ENCODE measurements around the gene SERPINB4. TPM values are rescaled to one million over a fixed set of nuclear protein-coding genes. Genes with fewer than 3 reads are reported as not detected.

Gene SERPINB4
- total and polyA plus RNA-seq, 2 donors (not counting 1 experiment from before 2014, with no cell fraction given), result not detected

DNA sequence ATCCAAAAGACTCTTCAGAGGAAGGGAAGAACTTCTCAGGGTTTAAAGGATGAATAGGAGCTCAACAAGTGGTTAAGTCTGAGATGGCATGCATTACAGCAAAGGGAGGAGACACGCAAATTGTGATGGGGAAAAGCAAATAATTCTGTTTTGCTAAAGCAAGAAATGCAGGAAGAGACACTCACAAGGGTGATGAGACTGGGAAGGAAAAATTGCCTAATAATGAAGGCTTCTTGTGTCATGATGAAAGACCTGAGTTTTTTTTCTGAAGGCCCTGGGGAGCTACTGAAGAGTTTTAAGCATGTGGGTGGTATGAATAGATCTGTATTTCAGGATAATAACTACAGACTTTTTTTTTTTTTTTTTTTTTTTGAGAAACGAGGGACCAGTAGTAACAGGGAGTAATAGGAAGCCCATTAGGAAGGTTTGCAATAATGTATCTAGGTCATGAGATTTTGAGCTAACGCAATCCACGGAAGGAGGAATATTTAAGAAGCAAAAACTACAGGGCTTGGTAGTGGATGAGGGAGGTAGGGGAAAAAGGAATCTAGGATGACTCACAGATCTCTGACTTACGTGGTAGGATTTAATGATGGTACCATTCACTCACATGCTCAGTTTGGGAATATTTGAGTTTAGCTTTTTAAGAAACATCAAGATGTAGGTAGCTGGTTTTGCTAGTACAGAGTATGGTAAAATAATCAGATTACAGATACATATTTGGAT is 33.6 kb upstream of the SERPINB4 start:
- TF ChIP-seq, protein P1, sequence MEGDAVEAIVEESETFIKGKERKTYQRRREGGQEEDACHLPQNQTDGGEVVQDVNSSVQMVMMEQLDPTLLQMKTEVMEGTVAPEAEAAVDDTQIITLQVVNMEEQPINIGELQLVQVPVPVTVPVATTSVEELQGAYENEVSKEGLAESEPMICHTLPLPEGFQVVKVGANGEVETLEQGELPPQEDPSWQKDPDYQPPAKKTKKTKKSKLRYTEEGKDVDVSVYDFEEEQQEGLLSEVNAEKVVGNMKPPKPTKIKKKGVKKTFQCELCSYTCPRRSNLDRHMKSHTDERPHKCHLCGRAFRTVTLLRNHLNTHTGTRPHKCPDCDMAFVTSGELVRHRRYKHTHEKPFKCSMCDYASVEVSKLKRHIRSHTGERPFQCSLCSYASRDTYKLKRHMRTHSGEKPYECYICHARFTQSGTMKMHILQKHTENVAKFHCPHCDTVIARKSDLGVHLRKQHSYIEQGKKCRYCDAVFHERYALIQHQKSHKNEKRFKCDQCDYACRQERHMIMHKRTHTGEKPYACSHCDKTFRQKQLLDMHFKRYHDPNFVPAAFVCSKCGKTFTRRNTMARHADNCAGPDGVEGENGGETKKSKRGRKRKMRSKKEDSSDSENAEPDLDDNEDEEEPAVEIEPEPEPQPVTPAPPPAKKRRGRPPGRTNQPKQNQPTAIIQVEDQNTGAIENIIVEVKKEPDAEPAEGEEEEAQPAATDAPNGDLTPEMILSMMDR (IDR thresholded peaks at IDR 0.05), result no peak
- TF ChIP-seq EZH2 (IDR thresholded peaks at IDR 0.05; ENCODE audit: borderline replicate concordance, insufficient read depth, low read depth, low read length, poor library complexity, severe bottlenecking), result no peak

DNA sequence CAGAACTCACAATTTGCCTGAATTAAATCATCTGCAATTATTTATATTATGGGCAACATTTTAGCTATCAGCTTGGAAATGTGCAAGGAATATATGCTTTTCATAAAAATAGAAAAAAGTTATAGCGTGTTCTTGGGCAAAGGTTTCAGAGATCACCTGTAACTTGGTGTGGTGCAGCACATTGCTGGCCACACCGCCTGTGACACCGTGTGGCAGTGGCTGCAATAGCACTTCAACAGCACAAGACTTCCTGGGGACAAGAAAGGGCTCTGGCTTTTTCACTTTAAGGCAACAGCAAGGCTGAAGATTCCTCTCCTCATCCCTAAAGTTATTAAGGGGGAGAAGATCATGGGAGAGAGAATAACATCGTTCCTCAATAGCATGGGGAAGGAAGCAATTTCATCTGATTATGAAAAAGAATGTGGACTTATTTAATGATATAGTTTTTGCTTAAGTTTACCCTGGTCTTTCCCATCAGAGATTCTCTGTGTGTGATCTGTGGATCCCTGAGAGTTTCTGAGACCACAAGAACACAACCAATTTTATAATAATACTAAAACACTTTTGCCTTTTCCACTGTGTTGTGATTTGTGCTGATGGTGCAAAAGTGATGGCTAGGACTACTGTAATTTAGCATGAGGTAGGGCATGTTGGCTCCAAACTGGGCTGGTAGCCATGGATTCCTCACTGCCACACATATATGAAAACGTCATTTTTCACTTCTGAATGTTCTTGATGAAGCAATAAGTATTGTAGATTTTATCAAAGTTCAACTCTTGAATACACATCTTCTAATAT is 32.7 kb upstream of the SERPINB4 start:
- Histone ChIP-seq H3K4me2 (replicated peaks; ENCODE audit: low read depth, low read length, poor library complexity, severe bottlenecking) (no peak overlapping the region), H3K4me1 (ENCODE audit: control insufficient read depth in 2 of 2, insufficient read depth in 2 of 2, low read length in 2 of 2) (no peaks in the 10 kb centered on the region), H3K9me3 (ENCODE audit: control extremely low read depth in 1 of 3, control insufficient read depth in 2 of 3, insufficient read depth in 1 of 3, low read length in 2 of 3) (no peaks in the 10 kb centered on the region), H3K27ac (ENCODE audit: low read length in 2 of 2) (no peak overlapping the region), H3K9ac (ENCODE audit: low read length) (no peak overlapping the region), H4K20me1 (ENCODE audit: control insufficient read depth, insufficient read depth, low read length, poor library complexity, severe bottlenecking) (no peaks in the 10 kb centered on the region), H3K4me3 (ENCODE audit: control extremely low read depth in 1 of 5, extremely low read depth in 1 of 5, insufficient read depth in 1 of 5, low read depth in 2 of 5, low read length in 4 of 5) (no peak overlapping the region), H3K27me3 (replicated peaks in 1 of 4; ENCODE audit: control extremely low read depth in 1 of 4, control insufficient read depth in 3 of 4, insufficient read depth in 4 of 4, low read length in 3 of 4) (no peaks in the 10 kb centered on the region), H3K79me2 (ENCODE audit: control insufficient read depth, insufficient read depth, low read length) (no peaks in the 10 kb centered on the region), H3K36me3 (replicated peaks in 1 of 2; ENCODE audit: control extremely low read depth in 1 of 2, control insufficient read depth in 1 of 2, extremely low read depth in 1 of 2, insufficient read depth in 2 of 2, low read length in 1 of 2) (no peaks in the 10 kb centered on the region), H2AFZ (ENCODE audit: insufficient read depth, low read depth, low read length, poor library complexity, severe bottlenecking) (no peak overlapping the region)
- H3K4me1 Mint-ChIP-seq, result no peaks in the 10 kb centered on the region
- no peak for DNase-seq
- intact Hi-C loops (cut with micrococcal nuclease), result no loop called here
- WGBS (ENCODE audit: insufficient coverage), result 32% methylated on average over 3 of the region's 5 CpGs
- no peak overlapping the region for H3K4me3 Mint-ChIP-seq
- TF ChIP-seq EZH2 (IDR thresholded peaks at IDR 0.05; ENCODE audit: borderline replicate concordance, insufficient read depth, low read depth, low read length, poor library complexity, severe bottlenecking), result no peak
- TF ChIP-seq, protein P1 (IDR thresholded peaks at IDR 0.05), result no peak
- POLR2A ChIA-PET, result no interaction called here
- no peaks in the 10 kb centered on the region for H3K9me3 Mint-ChIP-seq (ENCODE audit: insufficient read depth)
- H3K27me3 Mint-ChIP-seq, result peaks cover 8% of the 10 kb centered on the region
- ATAC-seq (ENCODE audit: low read depth), result no peak
- no peak overlapping the region for H3K27ac Mint-ChIP-seq
- CTCF ChIA-PET, result no interaction called here

More for the DNA sequence above, 33.6 kb upstream of the SERPINB4 start:
- H3K4me1 ChIP-seq (ENCODE audit: control insufficient read depth in 2 of 2, insufficient read depth in 2 of 2, low read length in 2 of 2), result no peaks in the 10 kb centered on the region
- WGBS (ENCODE audit: insufficient coverage), result 88% methylated on average over 4 of the region's 5 CpGs
- H4K20me1 ChIP-seq (ENCODE audit: control insufficient read depth, insufficient read depth, low read length, poor library complexity, severe bottlenecking), result no peaks in the 10 kb centered on the region
- no peaks in the 10 kb centered on the region for H3K36me3 ChIP-seq (replicated peaks in 1 of 2; ENCODE audit: control extremely low read depth in 1 of 2, control insufficient read depth in 1 of 2, extremely low read depth in 1 of 2, insufficient read depth in 2 of 2, low read length in 1 of 2)
- no peaks in the 10 kb centered on the region for H3K27me3 ChIP-seq (replicated peaks in 1 of 4; ENCODE audit: control extremely low read depth in 1 of 4, control insufficient read depth in 3 of 4, insufficient read depth in 4 of 4, low read length in 3 of 4)
- Mint-ChIP-seq H3K9me3 (ENCODE audit: insufficient read depth) (no peaks in the 10 kb centered on the region), H3K27me3 (peaks cover 8% of the 10 kb centered on the region), H3K4me1 (no peaks in the 10 kb centered on the region), H3K4me3 (no peak overlapping the region), H3K27ac (no peak overlapping the region)
- H2AFZ ChIP-seq (ENCODE audit: insufficient read depth, low read depth, low read length, poor library complexity, severe bottlenecking), result no peak overlapping the region
- intact Hi-C loops (cut with micrococcal nuclease), result no loop called here
- H3K79me2 ChIP-seq (ENCODE audit: control insufficient read depth, insufficient read depth, low read length), result no peaks in the 10 kb centered on the region
- CTCF ChIA-PET, result no interaction called here
- POLR2A ChIA-PET, result no interaction called here
- H3K27ac ChIP-seq (ENCODE audit: low read length in 2 of 2), result no peak overlapping the region
- H3K4me2 ChIP-seq (replicated peaks; ENCODE audit: low read depth, low read length, poor library complexity, severe bottlenecking), result no peak overlapping the region
- H3K4me3 ChIP-seq (ENCODE audit: control extremely low read depth in 1 of 5, extremely low read depth in 1 of 5, insufficient read depth in 1 of 5, low read depth in 2 of 5, low read length in 4 of 5), result no peak overlapping the region
- ATAC-seq (ENCODE audit: low read depth) (no peak), DNase-seq (no peak)
- H3K9me3 ChIP-seq (ENCODE audit: control extremely low read depth in 1 of 3, control insufficient read depth in 2 of 3, insufficient read depth in 1 of 3, low read length in 2 of 3), result no peaks in the 10 kb centered on the region
- H3K9ac ChIP-seq (ENCODE audit: low read length), result no peak overlapping the region
